SH-SY5Y (cell line): ENCODE data around the gene ABCD3.

Source experiments
- GATA2 ChIP-seq: IDR thresholded peaks from 2 replicates; pipeline ENCODE4 v1.6.1; 2011; ENCODE audit warnings: mild to moderate bottlenecking, low read depth, low read length
- GATA3 ChIP-seq: IDR thresholded peaks from 2 replicates; pipeline ENCODE4 v1.6.1; 2011; ENCODE audit warnings: low read depth, mild to moderate bottlenecking, low read length, moderate library complexity

ABCD3 gene

DNA sequence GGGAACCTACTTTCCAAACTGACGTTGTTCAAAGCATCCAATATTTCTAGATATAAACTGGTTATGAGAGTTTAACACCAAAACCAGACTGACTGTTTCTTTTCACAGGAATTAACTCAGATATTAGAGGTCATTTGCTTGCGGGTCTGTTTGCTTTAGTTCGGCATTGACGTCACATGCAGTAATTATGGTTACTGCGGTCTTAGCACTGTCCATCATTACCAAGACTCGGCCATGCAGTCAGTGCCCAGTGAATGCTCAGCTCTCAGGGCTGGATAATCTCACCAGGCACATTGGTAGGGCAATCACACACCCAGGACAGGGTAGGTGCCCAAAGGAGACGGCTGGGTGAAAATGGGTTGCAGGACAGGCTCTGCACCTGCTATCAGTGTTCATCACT is 133.3 kb downstream of the ABCD3 start:
- no peak for TF ChIP-seq GATA2
- no peak for TF ChIP-seq GATA3

DNA sequence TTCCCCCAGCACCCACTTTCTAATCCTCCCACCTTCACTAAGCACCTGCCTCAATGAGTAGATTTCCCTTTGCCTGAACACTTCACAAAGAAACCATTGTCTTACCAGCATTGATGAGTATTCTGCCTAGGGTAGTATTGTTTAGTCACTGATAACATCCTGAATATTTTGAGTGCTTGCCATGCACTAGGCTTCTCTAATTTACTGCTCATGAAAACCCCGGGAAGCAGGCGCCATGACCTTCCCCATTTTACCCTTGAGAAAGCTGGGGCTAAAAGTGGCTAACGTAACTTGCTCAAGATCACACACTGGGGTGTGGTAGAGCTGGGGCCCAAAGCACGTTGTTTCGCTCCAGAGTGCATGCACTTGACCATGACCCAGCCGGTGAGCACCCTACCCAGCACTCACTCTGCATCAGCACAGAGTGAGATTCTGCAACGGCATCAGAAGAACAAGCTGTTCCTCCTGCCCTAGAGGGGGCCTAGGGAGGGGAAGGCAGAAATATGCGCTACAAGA is 133.9 kb downstream of the ABCD3 start:
- TF ChIP-seq GATA3 (no peak), GATA2 (no peak)

DNA sequence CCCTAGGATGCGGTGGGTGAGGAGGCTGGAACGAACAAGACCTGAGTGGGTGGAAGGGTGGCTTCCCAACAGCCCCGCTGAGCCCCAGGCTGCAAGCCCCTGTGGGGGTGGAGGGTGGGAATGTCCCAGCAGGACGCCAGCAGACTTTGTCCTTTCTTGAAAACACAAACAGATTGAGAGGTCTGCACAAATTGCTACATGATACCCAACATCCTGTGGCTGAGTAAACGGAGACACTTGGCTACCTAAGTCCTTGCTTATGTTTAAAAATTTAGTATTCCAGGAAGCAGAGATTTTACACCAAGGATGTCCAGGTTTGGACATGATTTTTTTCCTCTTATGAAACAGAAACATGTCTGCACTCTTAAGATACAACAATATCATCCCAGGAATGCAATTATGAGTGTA is 135.1 kb downstream of the ABCD3 start:
- TF ChIP-seq GATA3 (no peak), GATA2 (no peak)

DNA sequence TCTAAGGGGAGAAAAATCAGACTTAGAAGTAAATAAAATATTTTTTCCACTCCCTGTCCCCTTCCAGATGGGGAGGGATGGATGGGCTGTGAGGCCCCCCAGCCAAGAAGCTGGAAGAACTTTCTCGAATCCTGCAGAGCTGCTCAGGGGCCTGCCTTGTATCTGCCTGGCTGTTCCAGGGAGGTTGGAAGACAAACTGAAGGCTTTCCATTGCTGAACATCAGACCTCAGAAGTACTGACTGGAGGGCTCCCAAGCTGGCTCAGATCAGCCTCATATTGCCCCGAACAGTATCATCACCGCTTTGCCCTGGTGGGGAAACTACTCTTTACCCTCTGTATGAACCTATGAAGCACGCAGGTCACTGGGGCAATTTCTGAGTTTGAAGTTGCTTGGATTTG is 135.7 kb downstream of the ABCD3 start:
- TF ChIP-seq GATA3: no peak
- no peak for TF ChIP-seq GATA2

DNA sequence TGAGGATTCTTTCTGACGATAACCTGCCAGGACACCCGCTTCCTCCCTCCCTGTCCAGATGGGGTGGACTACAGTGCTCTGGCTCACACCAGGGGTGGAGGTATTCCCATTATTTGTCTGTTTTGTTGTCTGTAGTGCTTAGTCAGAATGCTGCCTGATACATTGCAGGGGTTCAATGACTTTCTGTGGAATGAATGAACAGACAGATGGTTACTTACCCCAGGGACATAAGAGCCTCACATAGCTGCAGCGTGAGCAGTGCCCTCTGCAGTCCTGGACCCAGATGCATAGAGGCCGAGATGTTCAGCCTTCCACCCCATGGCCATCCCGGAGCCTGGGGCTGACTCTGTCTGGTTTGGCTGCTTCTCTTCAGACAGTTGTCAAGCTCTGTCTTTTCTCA is 136.4 kb downstream of the ABCD3 start:
- TF ChIP-seq GATA2 (no peak), GATA3 (no peak)

DNA sequence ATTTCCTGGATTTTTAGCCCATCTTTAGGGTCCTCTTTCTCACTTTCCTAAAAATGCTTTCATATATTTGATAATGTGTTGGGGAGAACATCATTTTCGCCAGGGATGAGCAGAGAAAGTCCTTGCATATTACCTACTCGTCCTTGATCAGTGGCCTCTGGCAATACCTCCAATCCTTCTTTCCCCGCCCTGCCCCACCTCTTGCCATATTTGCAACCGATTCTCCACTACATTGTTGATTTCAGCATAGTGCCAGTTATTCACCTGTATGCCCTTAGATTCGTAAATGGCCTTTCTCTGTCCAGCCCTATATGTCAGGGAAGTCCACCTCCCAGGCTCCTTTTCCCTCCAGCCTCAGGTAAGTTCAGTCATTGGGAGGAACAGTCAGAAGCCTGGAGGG is 136.9 kb downstream of the ABCD3 start:
- TF ChIP-seq GATA2 (no peak), GATA3 (no peak)

DNA sequence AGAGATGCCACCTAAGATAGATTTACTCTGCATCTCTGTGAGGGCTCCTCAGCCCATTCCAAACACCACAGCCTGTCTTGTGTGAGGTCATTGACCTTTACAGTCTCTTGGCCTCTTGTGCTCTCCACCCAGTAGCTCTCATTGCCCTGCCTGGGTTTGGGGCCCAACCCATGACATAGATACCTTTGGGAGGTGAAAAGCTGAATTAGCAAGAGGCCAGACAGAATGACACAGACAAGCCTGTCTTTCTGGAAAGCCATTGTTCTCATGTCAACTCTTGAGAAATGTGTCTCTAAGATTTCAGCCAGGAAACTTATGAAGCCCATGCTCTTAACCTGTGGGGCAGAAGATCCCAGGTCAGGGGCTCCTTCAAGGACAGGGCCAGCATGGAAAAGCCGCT is 141.7 kb downstream of the ABCD3 start:
- TF ChIP-seq GATA3 (no peak), GATA2 (no peak)

DNA sequence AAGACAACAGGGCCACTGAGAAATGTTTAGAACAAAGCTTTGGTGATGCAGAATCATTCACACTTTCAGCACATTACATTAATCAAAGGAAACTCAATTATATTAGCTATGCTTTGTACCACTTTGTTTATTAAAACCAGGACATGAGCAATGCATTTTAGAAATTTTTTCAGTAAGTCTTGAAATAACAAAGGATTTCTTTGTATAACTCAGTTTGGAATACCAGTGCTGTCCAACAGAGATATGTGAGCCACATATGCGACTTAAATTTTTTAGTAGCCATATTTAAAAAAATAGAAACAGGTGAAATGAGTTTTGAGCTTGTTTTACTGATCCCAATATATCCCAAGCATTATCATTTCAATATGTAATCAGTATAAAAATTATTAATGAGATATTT is 142.1 kb downstream of the ABCD3 start:
- TF ChIP-seq GATA2 (no peak), GATA3 (no peak)

DNA sequence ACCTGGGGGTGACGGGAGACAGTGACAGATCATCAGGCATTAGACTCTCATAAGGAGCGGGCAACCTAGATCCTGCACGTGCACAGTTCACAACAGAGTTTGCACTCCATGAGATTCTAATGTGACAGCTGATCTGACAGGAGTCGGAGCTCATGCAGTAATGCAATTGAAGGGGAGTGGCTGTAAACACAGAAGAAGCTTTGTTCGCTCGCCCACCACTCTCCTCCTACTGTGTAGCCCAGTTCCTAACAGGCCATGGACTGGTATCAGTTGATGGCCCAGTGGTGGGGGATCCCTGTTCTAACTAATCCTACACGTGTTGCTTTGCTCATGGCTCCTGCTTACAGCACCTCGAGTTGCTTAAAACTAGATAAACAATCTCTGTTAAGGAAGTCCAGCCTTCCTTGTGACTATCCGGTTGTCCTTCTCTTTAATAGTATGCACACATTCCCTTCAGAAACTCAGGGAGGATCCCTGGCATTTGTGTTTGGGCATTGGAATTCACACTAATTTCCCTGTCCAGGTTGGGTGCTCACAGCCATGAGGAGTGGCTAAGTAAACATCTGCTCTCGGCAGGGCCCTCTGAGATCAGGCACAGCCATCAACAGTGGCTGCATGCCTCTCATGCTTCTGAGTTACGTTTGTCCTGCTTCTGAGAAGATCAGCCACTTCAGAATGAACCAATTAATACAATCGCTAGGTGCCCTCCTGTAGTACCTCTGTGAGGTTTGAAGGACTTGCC is 144.5 kb downstream of the ABCD3 start:
- TF ChIP-seq GATA3 (no peak), GATA2 (no peak)

DNA sequence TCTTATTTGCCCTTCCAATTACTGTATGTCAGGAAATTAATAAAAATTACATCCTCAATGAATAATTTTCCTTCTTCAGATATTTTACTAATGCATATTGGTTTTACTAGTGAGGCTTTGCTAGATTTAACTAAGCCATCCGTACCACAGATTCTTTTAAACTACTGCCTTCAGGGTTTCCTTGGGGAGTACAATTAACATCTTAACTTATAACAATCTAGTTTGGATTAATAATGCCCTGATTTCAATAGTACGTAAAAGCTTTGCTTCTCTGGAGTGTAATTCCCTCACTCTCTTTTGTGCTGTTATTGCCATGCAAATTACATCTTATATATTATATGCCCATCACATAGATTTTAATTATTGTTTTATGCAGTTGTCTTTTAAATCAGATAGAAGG is 147.7 kb downstream of the ABCD3 start:
- TF ChIP-seq GATA2: no peak
- no peak for TF ChIP-seq GATA3
